Hematopoietic multipotent progenitor cell treated with erythropoietin and hydrocortisone succinate and interleukin-3 and kit ligand, for 17 days (in vitro differentiated cells): ENCODE measurements around the gene AP2B1.

Source experiments
- DNase-seq: peaks from one replicate; pipeline ENCODE4 v3.0.0-alpha.2; 2015; ENCODE audit warnings: low spot score

The AP2B1 gene

GRCh38 chr17:35773679-35774425 lies 186.7 kb downstream of the AP2B1 start:
- DNase-seq, result no peak

- DNase-seq, result no peak
Observed at GRCh38 chr17:35774499-35774898, 187.4 kb downstream of the AP2B1 start.

- DNase-seq, result no peak
Observed at GRCh38 chr17:35775039-35775438, 187.9 kb downstream of the AP2B1 start.

- DNase-seq, result no peak
Observed at GRCh38 chr17:35775583-35775982, 188.5 kb downstream of the AP2B1 start.
